ENCODE data around the gene SLC2A5. TPM values are rescaled to one million over a fixed set of nuclear protein-coding genes. Genes with fewer than 3 reads are reported as not detected.

Gene SLC2A5
- total and polyA plus RNA-seq, 2 of the 4 experiments (the other 2 are of a cell fraction) = 0.03 to 0.18 TPM

DNA sequence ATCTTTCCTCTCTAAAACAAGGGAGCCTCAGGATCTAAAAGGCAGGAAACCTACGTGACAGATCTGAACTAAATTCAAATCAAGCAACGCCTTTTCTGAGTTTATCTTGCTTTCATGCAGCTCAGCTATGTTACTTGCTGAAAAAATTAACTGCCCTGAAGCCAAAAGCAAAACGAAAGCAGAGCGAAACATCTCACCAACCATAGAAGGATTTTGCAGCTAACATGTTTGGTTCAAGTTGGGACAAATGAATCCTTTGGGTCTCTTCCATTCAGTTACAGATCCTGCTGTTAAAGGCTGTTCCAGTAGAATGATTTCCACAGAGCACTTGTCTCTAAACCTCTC, 482 bp downstream of the SLC2A5 start:
- H3K56ac ChIP-seq (ENCODE audit: extremely low read depth, insufficient read depth, low read length) = no peak overlapping the region
- H4K91ac ChIP-seq (ENCODE audit: insufficient read depth, low read depth, low read length) = no peak overlapping the region
- H3K9ac ChIP-seq (ENCODE audit: low read depth, low read length) = peak overlapping the region; percentile 9; the same call in 1 of the 2 replicates
- H2BK15ac ChIP-seq (ENCODE audit: low read depth, low read length) = no peak overlapping the region
- WGBS, 2 experiments (ENCODE audit: extremely low coverage in 2 of 2, insufficient read length in 1 of 2) = no CpG with 5 or more reads among the region's 4 CpGs
- no peak overlapping the region for H2AK5ac ChIP-seq (ENCODE audit: low read depth, low read length)
- ATAC-seq (ENCODE audit: low read depth) (0 out of 2 replicates have a peak, but pooled peaks have one; percentile 13), DNase-seq (no peak)
- H3K23ac ChIP-seq (ENCODE audit: low read depth, low read length) = no peak overlapping the region
- no peaks in the 10 kb centered on the region for H3K9me3 ChIP-seq (ENCODE audit: control insufficient read depth, insufficient read depth, low read length)
- H3K14ac ChIP-seq (replicated peaks; ENCODE audit: low read depth, low read length) = peak overlapping the region; percentile 0; the same call in 1 of the 2 replicates
- peak overlapping the region; percentile 3; the same call in 1 of the 2 replicates for H2BK120ac ChIP-seq (ENCODE audit: low read depth, low read length)
- CTCF ChIA-PET = no interaction called here
- H3K4me3 ChIP-seq (ENCODE audit: insufficient read depth, low read depth, low read length) = no peak overlapping the region
- H3K36me3 ChIP-seq (ENCODE audit: control insufficient read depth, insufficient read depth, low read length) = no peaks in the 10 kb centered on the region
- H3K79me1 ChIP-seq (ENCODE audit: low read depth in 1 of 2, low read length in 2 of 2) = no peaks in the 10 kb centered on the region
- BruUV-seq (replicated peaks) = no TSS peak
- peak overlapping the region; percentile 64; the same call in 1 of the 2 replicates for H4K5ac ChIP-seq (ENCODE audit: low read depth, low read length)
- H3K18ac ChIP-seq (ENCODE audit: low read depth, low read length) = peak overlapping the region; percentile 77; the same call in 1 of the 2 replicates
- no peak overlapping the region for H2AK9ac ChIP-seq (replicated peaks; ENCODE audit: low read depth, low read length, poor library complexity)
- H2AFZ ChIP-seq (replicated peaks; ENCODE audit: low read length, poor library complexity) = peak overlapping the region; percentile 9
- H3K4ac ChIP-seq (ENCODE audit: low read depth, low read length) = no peak overlapping the region
- dilution Hi-C loops (cut with HindIII; ENCODE audit: low sequenced_read_pairs, unreplicated experiment) (no loop called here), in situ Hi-C loops (cut with MboI; ENCODE audit: low sequenced_read_pairs) (loop anchor here (10.0 kb wide), 1 partner anchor 56 kb away; the partner anchor contains the start of gene GPR157), intact Hi-C loops (cut with micrococcal nuclease) (no loop called here)
- H3K27me3 ChIP-seq (ENCODE audit: control insufficient read depth, insufficient read depth, low read length) = peaks cover 6% of the 10 kb centered on the region
- peak overlapping the region; percentile 27; the same call in 1 of the 2 replicates for H3K27ac ChIP-seq (ENCODE audit: insufficient read depth, low read length)
- peak overlapping the region; percentile 75 for H3K4me2 ChIP-seq (ENCODE audit: low read depth, low read length)
- peak overlapping the region; percentile 36 for H2BK5ac ChIP-seq (ENCODE audit: low read depth, low read length, poor library complexity, severe bottlenecking)
- no peaks in the 10 kb centered on the region for H3K9me1 ChIP-seq (ENCODE audit: insufficient read depth, low read length)
- H4K20me1 ChIP-seq (ENCODE audit: insufficient read depth, low read length) = no peaks in the 10 kb centered on the region
- H4K8ac ChIP-seq (ENCODE audit: low read depth in 2 of 2, low read length in 2 of 2) = no peak overlapping the region
- peaks cover 15% of the 10 kb centered on the region for H3K4me1 ChIP-seq (ENCODE audit: control insufficient read depth, insufficient read depth, low read length)
- no peak overlapping the region for H2BK20ac ChIP-seq (ENCODE audit: low read depth, low read length)
- POLR2A ChIA-PET (ENCODE audit: unreplicated experiment) = no interaction called here
- TF ChIP-seq, protein P1, sequence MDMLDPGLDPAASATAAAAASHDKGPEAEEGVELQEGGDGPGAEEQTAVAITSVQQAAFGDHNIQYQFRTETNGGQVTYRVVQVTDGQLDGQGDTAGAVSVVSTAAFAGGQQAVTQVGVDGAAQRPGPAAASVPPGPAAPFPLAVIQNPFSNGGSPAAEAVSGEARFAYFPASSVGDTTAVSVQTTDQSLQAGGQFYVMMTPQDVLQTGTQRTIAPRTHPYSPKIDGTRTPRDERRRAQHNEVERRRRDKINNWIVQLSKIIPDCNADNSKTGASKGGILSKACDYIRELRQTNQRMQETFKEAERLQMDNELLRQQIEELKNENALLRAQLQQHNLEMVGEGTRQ (IDR thresholded peaks at IDR 0.05; ENCODE audit: low read depth, low read length) = no peak
- TF ChIP-seq NFE2L2 (IDR thresholded peaks at IDR 0.05; ENCODE audit: low read depth, low read length) (no peak), POLR2A (IDR thresholded peaks at IDR 0.05; ENCODE audit: low read depth, low read length) (no peak), CEBPB (IDR thresholded peaks at IDR 0.05; ENCODE audit: low read depth, low read length) (no peak)
- TF ChIP-seq, protein P2, sequence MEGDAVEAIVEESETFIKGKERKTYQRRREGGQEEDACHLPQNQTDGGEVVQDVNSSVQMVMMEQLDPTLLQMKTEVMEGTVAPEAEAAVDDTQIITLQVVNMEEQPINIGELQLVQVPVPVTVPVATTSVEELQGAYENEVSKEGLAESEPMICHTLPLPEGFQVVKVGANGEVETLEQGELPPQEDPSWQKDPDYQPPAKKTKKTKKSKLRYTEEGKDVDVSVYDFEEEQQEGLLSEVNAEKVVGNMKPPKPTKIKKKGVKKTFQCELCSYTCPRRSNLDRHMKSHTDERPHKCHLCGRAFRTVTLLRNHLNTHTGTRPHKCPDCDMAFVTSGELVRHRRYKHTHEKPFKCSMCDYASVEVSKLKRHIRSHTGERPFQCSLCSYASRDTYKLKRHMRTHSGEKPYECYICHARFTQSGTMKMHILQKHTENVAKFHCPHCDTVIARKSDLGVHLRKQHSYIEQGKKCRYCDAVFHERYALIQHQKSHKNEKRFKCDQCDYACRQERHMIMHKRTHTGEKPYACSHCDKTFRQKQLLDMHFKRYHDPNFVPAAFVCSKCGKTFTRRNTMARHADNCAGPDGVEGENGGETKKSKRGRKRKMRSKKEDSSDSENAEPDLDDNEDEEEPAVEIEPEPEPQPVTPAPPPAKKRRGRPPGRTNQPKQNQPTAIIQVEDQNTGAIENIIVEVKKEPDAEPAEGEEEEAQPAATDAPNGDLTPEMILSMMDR (conservative IDR thresholded peaks at IDR 0.05; ENCODE audit: low read depth, low read length) = no peak
